ENCODE results near the gene PIGV. TPM values are rescaled to one million over a fixed set of nuclear protein-coding genes. Genes with fewer than 3 reads are reported as not detected.

The PIGV gene
- total RNA-seq, 1 experiment from 2014 or later, result 7.5 TPM

- H4K20me1 ChIP-seq (ENCODE audit: control insufficient read depth, insufficient read depth, insufficient read length), result no peaks in the 10 kb centered on the region
These were observed 42.6 kb upstream of the PIGV start for GRCh38 chr1:26745191-26745590.

More at GRCh38 chr1:26745191-26745590, 42.6 kb upstream of the PIGV start:
- H3K36me3 Mint-ChIP-seq (ENCODE audit: insufficient read depth in 1 of 3, low read depth in 3 of 3), result peaks cover 18 to 91% (median 79%) of the 10 kb centered on the region in 3 experiments; a peak in 6 of 7 replicates
- Histone ChIP-seq H3K27ac (ENCODE audit: insufficient read length, low read depth, low read length) (no peak overlapping the region), H3K79me2 (ENCODE audit: insufficient read depth, low read length) (no peaks in the 10 kb centered on the region; the same call in 1 of the 2 replicates), H2BK120ac (ENCODE audit: low read depth, low read length, poor library complexity, severe bottlenecking) (no peak overlapping the region), H3K4me2 (ENCODE audit: insufficient read depth, insufficient read length, low read length) (no peak overlapping the region), H4K91ac (ENCODE audit: insufficient read length, low read depth, low read length) (no peak overlapping the region), H3K23me2 (ENCODE audit: insufficient read length, low read depth, low read length, poor library complexity, severe bottlenecking) (no peaks in the 10 kb centered on the region), H3K79me1 (ENCODE audit: insufficient read depth, low read depth, low read length, poor library complexity, severe bottlenecking) (peaks cover 10% of the 10 kb centered on the region), H3K23ac (ENCODE audit: insufficient read length, low read depth, low read length) (no peak overlapping the region), H3T11ph (ENCODE audit: low read length) (no peak overlapping the region), H4K8ac (replicated peaks; ENCODE audit: insufficient read length, low read depth, low read length) (no peak overlapping the region), H2AFZ (ENCODE audit: low read length) (no peak overlapping the region), H2AK5ac (ENCODE audit: insufficient read length, low read length) (no peak overlapping the region), H3K14ac (ENCODE audit: insufficient read depth, low read length) (no peak overlapping the region), H3K4me1 (ENCODE audit: insufficient read depth, low read length) (peaks cover 4% of the 10 kb centered on the region), H3K56ac (ENCODE audit: insufficient read length, low read depth, low read length) (no peak overlapping the region), H3K27me3 (ENCODE audit: insufficient read depth, low read length) (no peaks in the 10 kb centered on the region), H3K4ac (ENCODE audit: low read depth, low read length) (no peak overlapping the region), H3K9ac (ENCODE audit: extremely low read depth, insufficient read length, low read length) (no peak overlapping the region), H3K18ac (ENCODE audit: insufficient read length, low read depth, low read length) (no peak overlapping the region), H2BK15ac (ENCODE audit: low read depth, low read length) (no peak overlapping the region), H2BK12ac (ENCODE audit: insufficient read length, low read depth, low read length) (no peak overlapping the region), H4K5ac (ENCODE audit: insufficient read length, low read depth, low read length) (no peak overlapping the region), H3K9me3 (ENCODE audit: control insufficient read depth, low read depth, low read length) (no peaks in the 10 kb centered on the region), H2BK20ac (ENCODE audit: low read depth, low read length, poor library complexity, severe bottlenecking) (no peak overlapping the region), H2BK5ac (ENCODE audit: insufficient read length, low read length) (no peak overlapping the region)
- H3K9me3 Mint-ChIP-seq, result no peaks in the 10 kb centered on the region
- no peak for DNase-seq
- no peak overlapping the region for H3K27ac Mint-ChIP-seq
- no CpG with 5 or more reads among the region's 5 CpGs for WGBS (ENCODE audit: extremely low coverage, insufficient read length, low lambda C conversion rate)
- H3K27me3 Mint-ChIP-seq (ENCODE audit: low read depth), result no peaks in the 10 kb centered on the region
- H3K4me1 Mint-ChIP-seq, result peaks cover 5 to 21% of the 10 kb centered on the region in 2 experiments
- no peak for TF ChIP-seq CTCF (conservative IDR thresholded peaks at IDR 0.05)
- H3K4me3 Mint-ChIP-seq, result no peak overlapping the region
